Breast epithelium (tissue), 3 donors: Measurements from ENCODE around the gene CHP1.

Experiments
- CTCF ChIP-seq, 3 donors: fragments of 450-650 bp; IDR thresholded peaks; one replicate each; pipeline ENCODE4 v1.5.1; 2016 to 2017; ENCODE audit warnings: antibody characterized with exemption in 3 of 3, mild to moderate bottlenecking in 3 of 3, moderate library complexity in 3 of 3
- POLR2A ChIP-seq: fragments of 450-650 bp; IDR thresholded peaks from one replicate; pipeline ENCODE4 v1.6.1; 2016; ENCODE audit warnings: antibody characterized with exemption, mild to moderate bottlenecking, moderate library complexity

- peak; percentile 86 to 95 (median 93) for TF ChIP-seq CTCF (IDR thresholded peaks at IDR 0.05)
- TF ChIP-seq POLR2A = peak; percentile 36
Observed at GRCh38 chr15:41230650-41231421, at the start of gene CHP1, which contains the start of gene EXD1.
